Prostate gland (tissue), 2 donors: ENCODE results near the gene ANKRD44. TPM values are rescaled to one million over a fixed set of nuclear protein-coding genes. Genes with fewer than 3 reads are reported as not detected.

Experiments used
- DNase-seq: peaks from one replicate; pipeline ENCODE4 v3.0.0-alpha.2; 2019; ENCODE audit warnings: low spot score
- H3K27ac ChIP-seq, 2 donors: fragments of 200-600 bp; sonication (generic); 2 replicates each; pipeline ENCODE4 v1.5.1; 2017 to 2019
- H3K27me3 ChIP-seq: fragments of 200-600 bp; sonication (generic); replicated peaks from 2 replicates; pipeline ENCODE4 v1.5.1; 2019; ENCODE audit not compliant: insufficient read depth
- H3K36me3 ChIP-seq, 2 donors: fragments of 200-600 bp; sonication (generic); 1 replicate in 1 of 2; 2 replicates in 1 of 2; pipeline versions ENCODE4 v1.5.1 to v1.8.1; 2017 to 2019
- H3K4me1 ChIP-seq: fragments of 200-600 bp; sonication (generic); replicated peaks from 2 replicates; pipeline ENCODE4 v1.5.1; 2019
- H3K4me3 ChIP-seq, 2 donors: fragments of 200-600 bp; sonication (generic); 2 replicates each; pipeline ENCODE4 v1.5.1; 2017 to 2019
- H3K9me3 ChIP-seq: fragments of 200-600 bp; sonication (generic); 2 replicates; pipeline ENCODE4 v1.5.1; 2017
- POLR2A ChIP-seq: fragments of 450-650 bp; IDR thresholded peaks from one replicate; pipeline ENCODE4 v1.6.1; 2016; ENCODE audit warnings: antibody characterized with exemption, mild to moderate bottlenecking
- POLR2AphosphoS5 ChIP-seq: sonication (generic); formaldehyde crosslinking; IDR thresholded peaks from one replicate; pipeline ENCODE4 v1.6.1; 2017; ENCODE audit warnings: antibody characterized with exemption
- WGBS: methylation state at CpG from one replicate; pipeline ENCODE4 v1.1.5; 2018; 5-methylcytosine and 5-hydroxymethylcytosine counted together
- intact Hi-C: fragments of 100-400 bp; cut with DNase I; formaldehyde crosslinking; loops from one replicate; pipeline ENCODE4 v1.14.2; 2022
- total RNA-seq, 2 donors: library from RNA; depleted of rRNA; stranded (reverse); fragments of >200 nt; gene quantifications; one replicate each; pipeline ENCODE4 v1.1.0, GENCODE V29; 2016
- TF ChIP-seq, protein P1 (sequence below), 4 experiments: fragments of 200-600 bp in 2 of 4; fragments of 450-650 bp in 2 of 4; sonication (generic) in 2 of 4; IDR thresholded peaks; 1 replicate in 3 of 4; 2 replicates in 1 of 4; pipeline ENCODE4 v1.5.1; 2016 to 2019; ENCODE audit warnings: antibody characterized with exemption in 4 of 4, mild to moderate bottlenecking in 2 of 4, moderate library complexity in 2 of 4

ANKRD44 gene
- total RNA-seq, 2 donors from 2014 or later = 6.0 to 11.2 TPM

DNA sequence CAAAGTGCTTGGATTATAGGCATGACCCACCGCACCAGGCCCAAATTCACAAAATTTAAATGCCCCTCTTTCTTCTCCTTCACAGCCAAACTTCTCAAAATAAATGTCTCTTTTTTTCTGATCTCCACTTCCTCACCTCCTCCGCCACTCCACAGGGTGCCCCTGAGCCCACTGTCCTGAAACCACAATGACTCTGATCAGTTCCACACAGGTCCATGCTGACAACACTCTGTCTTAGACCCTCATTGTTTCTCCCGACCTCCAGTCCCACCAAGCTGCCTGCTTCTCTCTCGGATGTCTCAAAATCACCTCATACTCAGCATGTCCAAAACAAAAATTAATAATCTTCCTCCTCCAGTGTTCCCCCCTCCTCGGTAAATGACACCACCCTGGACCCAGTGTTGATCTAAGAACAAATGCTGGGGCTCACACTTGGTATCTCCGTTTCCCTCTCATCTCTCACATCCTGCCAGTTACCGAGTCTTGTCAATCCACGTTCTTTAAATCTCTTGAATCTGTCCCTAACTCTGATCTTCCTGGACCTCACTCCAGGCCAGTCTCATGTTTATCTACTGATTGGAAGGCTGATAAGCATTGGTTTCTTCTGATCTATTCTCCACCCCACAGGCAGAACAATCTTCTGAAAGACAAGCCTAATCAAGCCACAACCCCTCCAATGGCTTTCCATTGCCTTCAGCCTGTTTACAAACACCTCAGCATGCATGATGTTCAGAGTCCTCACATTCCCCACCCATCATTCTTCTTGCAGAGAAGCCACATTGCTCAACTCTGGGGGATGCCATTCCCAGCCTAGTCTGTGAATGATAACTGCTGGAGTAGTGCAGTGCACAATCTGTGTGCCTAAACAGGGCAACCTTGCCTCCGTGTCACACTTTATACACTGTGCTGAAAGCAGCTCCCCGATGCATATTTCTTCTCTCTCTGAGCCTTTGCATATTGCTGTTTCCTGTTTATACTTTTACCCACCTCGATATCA lies 12.4 kb upstream of the ANKRD44 start:
- no peaks in the 10 kb centered on the region for H3K36me3 ChIP-seq
- no peaks in the 10 kb centered on the region for H3K9me3 ChIP-seq
- no peaks in the 10 kb centered on the region for H3K27me3 ChIP-seq
- H3K27ac ChIP-seq = no peak overlapping the region
- H3K4me1 ChIP-seq = no peaks in the 10 kb centered on the region
- intact Hi-C loops = no loop called here
- no peak for DNase-seq
- no peak for TF ChIP-seq POLR2A
- TF ChIP-seq, protein P1, sequence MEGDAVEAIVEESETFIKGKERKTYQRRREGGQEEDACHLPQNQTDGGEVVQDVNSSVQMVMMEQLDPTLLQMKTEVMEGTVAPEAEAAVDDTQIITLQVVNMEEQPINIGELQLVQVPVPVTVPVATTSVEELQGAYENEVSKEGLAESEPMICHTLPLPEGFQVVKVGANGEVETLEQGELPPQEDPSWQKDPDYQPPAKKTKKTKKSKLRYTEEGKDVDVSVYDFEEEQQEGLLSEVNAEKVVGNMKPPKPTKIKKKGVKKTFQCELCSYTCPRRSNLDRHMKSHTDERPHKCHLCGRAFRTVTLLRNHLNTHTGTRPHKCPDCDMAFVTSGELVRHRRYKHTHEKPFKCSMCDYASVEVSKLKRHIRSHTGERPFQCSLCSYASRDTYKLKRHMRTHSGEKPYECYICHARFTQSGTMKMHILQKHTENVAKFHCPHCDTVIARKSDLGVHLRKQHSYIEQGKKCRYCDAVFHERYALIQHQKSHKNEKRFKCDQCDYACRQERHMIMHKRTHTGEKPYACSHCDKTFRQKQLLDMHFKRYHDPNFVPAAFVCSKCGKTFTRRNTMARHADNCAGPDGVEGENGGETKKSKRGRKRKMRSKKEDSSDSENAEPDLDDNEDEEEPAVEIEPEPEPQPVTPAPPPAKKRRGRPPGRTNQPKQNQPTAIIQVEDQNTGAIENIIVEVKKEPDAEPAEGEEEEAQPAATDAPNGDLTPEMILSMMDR (IDR thresholded peaks at IDR 0.05) = no peak
- no peak for TF ChIP-seq POLR2AphosphoS5
- WGBS = 65% methylated on average over 11 of the region's 11 CpGs
- no peak overlapping the region for H3K4me3 ChIP-seq

DNA sequence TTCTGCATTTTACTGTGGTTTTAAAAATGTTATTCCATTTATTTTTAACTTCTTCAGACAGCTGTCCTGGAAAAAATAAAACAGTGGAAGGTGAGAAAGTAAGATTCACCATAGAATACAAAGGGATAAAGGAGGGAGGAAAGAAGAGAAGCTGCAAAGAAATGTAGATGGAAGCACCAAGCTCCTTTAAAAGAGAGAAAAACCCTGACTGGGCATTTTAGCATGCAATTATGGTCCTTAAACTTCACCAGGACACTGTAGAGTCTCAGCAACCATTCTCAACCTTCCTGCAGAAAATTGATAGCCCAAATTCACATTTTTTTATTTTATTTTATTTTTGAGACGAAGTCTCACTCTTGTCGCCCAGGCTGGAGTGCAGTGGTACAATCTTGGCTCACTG lies 11.6 kb upstream of the ANKRD44 start:
- Histone ChIP-seq H3K4me1 (no peaks in the 10 kb centered on the region), H3K9me3 (no peaks in the 10 kb centered on the region), H3K27me3 (no peaks in the 10 kb centered on the region), H3K4me3 (no peak overlapping the region), H3K27ac (no peak overlapping the region), H3K36me3 (no peaks in the 10 kb centered on the region)
- TF ChIP-seq, protein P1 (IDR thresholded peaks at IDR 0.05) = no peak
- TF ChIP-seq POLR2AphosphoS5 = no peak
- no peak for TF ChIP-seq POLR2A
- WGBS = 100% methylated on average over 2 of the region's 2 CpGs
- no peak for DNase-seq
- intact Hi-C loops = no loop called here

DNA sequence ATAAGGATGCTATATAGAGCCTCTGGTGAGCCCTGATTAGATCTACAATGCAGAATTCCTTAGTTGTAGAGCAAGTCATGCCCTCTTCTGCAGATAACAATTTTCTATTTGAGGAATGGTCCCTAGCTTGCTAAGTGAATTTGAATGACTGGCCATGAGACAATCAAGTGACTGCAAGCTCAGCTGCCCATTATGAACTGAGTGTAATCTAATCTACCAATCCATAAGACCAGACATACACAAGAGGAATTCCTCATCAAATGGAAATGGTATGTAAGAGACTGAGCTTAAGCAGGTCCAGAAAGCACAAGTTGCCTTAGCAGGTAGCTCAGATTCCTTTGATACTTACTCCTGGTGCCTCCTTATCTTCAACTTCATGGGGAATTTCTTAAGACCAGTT lies 4.8 kb upstream of the ANKRD44 start:
- no peaks in the 10 kb centered on the region for H3K4me1 ChIP-seq
- DNase-seq = no peak
- H3K9me3 ChIP-seq = no peaks in the 10 kb centered on the region
- H3K27me3 ChIP-seq = no peaks in the 10 kb centered on the region
- H3K27ac ChIP-seq = no peak overlapping the region
- no peak overlapping the region for H3K4me3 ChIP-seq
- no peak for TF ChIP-seq POLR2AphosphoS5
- TF ChIP-seq, protein P1 (IDR thresholded peaks at IDR 0.05) = no peak
- TF ChIP-seq POLR2A = no peak
- H3K36me3 ChIP-seq = no peaks in the 10 kb centered on the region
- intact Hi-C loops = no loop called here

DNA sequence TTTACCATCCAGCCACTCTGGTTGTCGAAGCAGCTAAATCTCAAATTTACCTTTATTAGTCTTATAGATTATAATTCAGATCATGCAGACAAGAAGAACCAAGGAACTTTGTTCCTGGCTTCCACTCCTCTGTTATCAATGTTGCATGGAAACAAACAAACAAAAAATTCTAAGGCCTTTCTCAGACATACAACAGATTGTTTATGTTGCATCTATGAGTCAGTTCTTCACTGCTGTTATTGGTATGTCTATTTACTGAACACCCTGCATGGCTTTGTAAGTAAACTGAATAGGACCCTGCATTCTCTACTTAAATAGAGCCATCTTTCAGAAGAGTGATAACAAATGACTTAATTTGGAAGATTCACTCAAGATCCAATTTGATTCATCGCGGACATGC lies 1.6 kb upstream of the ANKRD44 start:
- no peak overlapping the region for H3K4me3 ChIP-seq
- TF ChIP-seq POLR2A (no peak), POLR2AphosphoS5 (no peak)
- TF ChIP-seq, protein P1 (IDR thresholded peaks at IDR 0.05) = no peak
- no peak for DNase-seq
- no peaks in the 10 kb centered on the region for H3K36me3 ChIP-seq
- no peaks in the 10 kb centered on the region for H3K4me1 ChIP-seq
- no peaks in the 10 kb centered on the region for H3K9me3 ChIP-seq
- 96% methylated on average over 3 of the region's 3 CpGs for WGBS
- H3K27me3 ChIP-seq = no peaks in the 10 kb centered on the region
- no peak overlapping the region for H3K27ac ChIP-seq
- intact Hi-C loops = loop anchor here (5.0 kb wide), 1 partner anchor 300 kb away; no protein-coding TSS in a partner anchor
